Lower leg skin (tissue), 3 donors: Measurements from ENCODE around the gene MGAM2.

Experiments used
- CTCF ChIP-seq, 3 donors: fragments of 450-650 bp; IDR thresholded peaks; one replicate each; pipeline ENCODE4 v1.5.1; 2016; ENCODE audit warnings: antibody characterized with exemption in 3 of 3, mild to moderate bottlenecking in 3 of 3, moderate library complexity in 2 of 3
- POLR2A ChIP-seq, 2 donors: fragments of 450-650 bp; IDR thresholded peaks; one replicate each; pipeline ENCODE4 v1.6.1; 2016 to 2017; ENCODE audit warnings: antibody characterized with exemption in 2 of 2, mild to moderate bottlenecking in 1 of 2, moderate library complexity in 1 of 2

GRCh38 chr7:142243823-142244222 is 132.3 kb downstream of the MGAM2 start:
- TF ChIP-seq CTCF (IDR thresholded peaks at IDR 0.05) = no peak
- no peak for TF ChIP-seq POLR2A (IDR thresholded peaks at IDR 0.05)
